Measurements from ENCODE around the gene FOXN3.

The FOXN3 gene

GRCh38 chr14:89432226-89432625 lies 15.2 kb upstream of the FOXN3 start:
- no peak for DNase-seq (ENCODE audit: low read depth)

- DNase-seq (ENCODE audit: low read depth), result no peak
Measured at GRCh38 chr14:89430391-89431236, 13.6 kb upstream of the FOXN3 start.

- no peak for DNase-seq (ENCODE audit: low read depth)
Measured at GRCh38 chr14:89429199-89430181, 12.5 kb upstream of the FOXN3 start.

- DNase-seq (ENCODE audit: low read depth), result no peak
Measured at GRCh38 chr14:89428546-89429198, 11.6 kb upstream of the FOXN3 start.

- DNase-seq (ENCODE audit: low read depth), result no peak
Measured at GRCh38 chr14:89428173-89428523, 11.1 kb upstream of the FOXN3 start.

- no peak for DNase-seq (ENCODE audit: low read depth)
Measured at GRCh38 chr14:89427426-89428172, 10.6 kb upstream of the FOXN3 start.

GRCh38 chr14:89425931-89426330 lies 8.9 kb upstream of the FOXN3 start:
- DNase-seq (ENCODE audit: low read depth), result no peak

- no peak for DNase-seq (ENCODE audit: low read depth)
Measured at GRCh38 chr14:89424241-89424640, 7.2 kb upstream of the FOXN3 start.

- DNase-seq (ENCODE audit: low read depth), result no peak
Measured at GRCh38 chr14:89422952-89423345, 5.9 kb upstream of the FOXN3 start.

- no peak for DNase-seq (ENCODE audit: low read depth)
Measured at GRCh38 chr14:89422181-89422951, 5.3 kb upstream of the FOXN3 start.

GRCh38 chr14:89420502-89420901 lies 3.5 kb upstream of the FOXN3 start:
- DNase-seq (ENCODE audit: low read depth), result no peak

GRCh38 chr14:89419973-89420482 lies 3.0 kb upstream of the FOXN3 start:
- DNase-seq (ENCODE audit: low read depth), result no peak

GRCh38 chr14:89418976-89419375 lies 1.9 kb upstream of the FOXN3 start:
- no peak for DNase-seq (ENCODE audit: low read depth)

- DNase-seq (ENCODE audit: low read depth), result no peak
Measured at GRCh38 chr14:89418452-89418851, 1.4 kb upstream of the FOXN3 start.

- DNase-seq (ENCODE audit: low read depth), result peak; percentile 52
Measured at GRCh38 chr14:89417465-89418225, 612 bp upstream of the FOXN3 start.

- DNase-seq (ENCODE audit: low read depth), result peak; percentile 98
Measured at GRCh38 chr14:89416002-89416995, 734 bp downstream of the FOXN3 start.

GRCh38 chr14:89415159-89415558 lies 1.9 kb downstream of the FOXN3 start:
- DNase-seq (ENCODE audit: low read depth), result no peak

GRCh38 chr14:89411976-89412375 lies 5.1 kb downstream of the FOXN3 start:
- no peak for DNase-seq (ENCODE audit: low read depth)

- DNase-seq (ENCODE audit: low read depth), result no peak
Measured at GRCh38 chr14:89409961-89410360, 7.1 kb downstream of the FOXN3 start.
